WTC11 (cell line): ENCODE measurements around the gene XPO6. TPM values are rescaled to one million over a fixed set of nuclear protein-coding genes. Genes with fewer than 3 reads are reported as not detected.

Source experiments
- ATAC-seq: fragments of 200-7000 bp; cut with Tn5 transposase; 2 replicates; pipeline ENCODE4 v1.10.0; 2021; ENCODE audit warnings: mild to moderate bottlenecking, moderate library complexity
- CTCF ChIA-PET: fragments of 300-600 bp; sonication (Branson Sonifier 250); formaldehyde crosslinking; loops from one replicate; lab custom pipeline; 2021; ENCODE audit warnings: antibody characterized with exemption; lab: Charles Lee
- POLR2A ChIA-PET: fragments of 350-600 bp; sonication (Branson Sonifier 250); formaldehyde crosslinking; loops from one replicate; lab custom pipeline; 2021; ENCODE audit warnings: antibody characterized with exemption; lab: Charles Lee
- DNase-seq: peaks from one replicate; pipeline ENCODE4 v3.0.0; 2021; ENCODE audit warnings: low spot score
- H3K27ac Mint-ChIP-seq: 2 replicates; pipeline ENCODE4 v1.8.0; 2021; ENCODE audit warnings: mixed read lengths
- H3K27me3 Mint-ChIP-seq: 2 replicates; pipeline ENCODE4 v1.8.0; 2021; ENCODE audit warnings: low read depth, mild to moderate bottlenecking, moderate library complexity, mixed read lengths
- H3K36me3 Mint-ChIP-seq: 2 replicates; pipeline ENCODE4 v1.8.0; 2021; ENCODE audit warnings: mixed read lengths
- H3K4me1 Mint-ChIP-seq: 2 replicates; pipeline ENCODE4 v1.8.0; 2022; ENCODE audit warnings: mixed read lengths
- H3K4me3 Mint-ChIP-seq: 2 replicates; pipeline ENCODE4 v1.8.0; 2021; ENCODE audit warnings: mild to moderate bottlenecking, moderate library complexity, mixed read lengths
- H3K9me3 Mint-ChIP-seq: 2 replicates; pipeline ENCODE4 v1.8.0; 2021; ENCODE audit warnings: mixed read lengths
- CREB1 ChIP-seq: sonication (generic); formaldehyde crosslinking; IDR thresholded peaks from 2 replicates; pipeline ENCODE4 v1.8.0; 2023; ENCODE audit warnings: mild to moderate bottlenecking, missing genetic modification reagents
- EMX1 ChIP-seq: fragments of 250-450 bp; sonication (Bioruptor Pico); IDR thresholded peaks from 2 replicates; pipeline ENCODE4 v1.8.0; 2021; ENCODE audit warnings: mild to moderate bottlenecking
- GABPB1 ChIP-seq: sonication (generic); formaldehyde crosslinking; IDR thresholded peaks from 2 replicates; pipeline ENCODE4 v1.8.1; 2023; ENCODE audit warnings: mild to moderate bottlenecking, missing genetic modification reagents
- HMGA2 ChIP-seq: fragments of 250-450 bp; sonication (Bioruptor Pico); IDR thresholded peaks from 2 replicates; pipeline ENCODE4 v1.4.0; 2021; ENCODE audit warnings: mild to moderate bottlenecking, moderate library complexity
- JAZF1 ChIP-seq: fragments of 250-450 bp; sonication (Bioruptor Pico); IDR thresholded peaks from 2 replicates; pipeline ENCODE4 v1.9.0; 2021; ENCODE audit warnings: moderate library complexity, mild to moderate bottlenecking, inconsistent platforms
- KAT7 ChIP-seq: sonication (generic); formaldehyde crosslinking; IDR thresholded peaks from 2 replicates; pipeline ENCODE4 v1.8.1; 2023; ENCODE audit warnings: missing genetic modification reagents, mild to moderate bottlenecking, borderline replicate concordance
- NFATC4 ChIP-seq: fragments of 250-450 bp; sonication (Bioruptor Pico); IDR thresholded peaks from 2 replicates; pipeline ENCODE4 v1.9.0; 2021; ENCODE audit warnings: mild to moderate bottlenecking
- RORB ChIP-seq: fragments of 250-450 bp; sonication (Bioruptor Pico); IDR thresholded peaks from 2 replicates; pipeline ENCODE4 v1.9.0; 2021; ENCODE audit warnings: mild to moderate bottlenecking
- SMAD3 ChIP-seq: sonication (generic); formaldehyde crosslinking; IDR thresholded peaks from 2 replicates; pipeline ENCODE4 v1.8.0; 2022; ENCODE audit warnings: missing genetic modification reagents, mild to moderate bottlenecking, borderline replicate concordance
- TEAD1 ChIP-seq: sonication (generic); formaldehyde crosslinking; IDR thresholded peaks from 2 replicates; pipeline ENCODE4 v1.8.0; 2022; ENCODE audit warnings: mild to moderate bottlenecking, missing genetic modification reagents
- ZNF219 ChIP-seq: sonication (generic); formaldehyde crosslinking; IDR thresholded peaks from 2 replicates; pipeline ENCODE4 v1.8.0; 2023; ENCODE audit warnings: missing genetic modification reagents, mild to moderate bottlenecking, borderline replicate concordance
- ZNF263 ChIP-seq: sonication (generic); formaldehyde crosslinking; IDR thresholded peaks from 2 replicates; pipeline ENCODE4 v1.8.1; 2022; ENCODE audit warnings: low read depth, mild to moderate bottlenecking, moderate library complexity, missing genetic modification reagents
- ZNF317 ChIP-seq: sonication (generic); formaldehyde crosslinking; IDR thresholded peaks from 2 replicates; pipeline ENCODE4 v1.8.1; 2023; ENCODE audit warnings: low read depth, mild to moderate bottlenecking, moderate library complexity, missing genetic modification reagents, borderline replicate concordance
- ZNF423 ChIP-seq: fragments of 250-450 bp; sonication (Bioruptor Pico); IDR thresholded peaks from 2 replicates; pipeline ENCODE4 v2.1.2; 2022; ENCODE audit warnings: mild to moderate bottlenecking, moderate library complexity
- total RNA-seq: library from RNA; stranded (reverse); gene quantifications from 3 replicates; pipeline ENCODE4 v1.2.3, GENCODE V29; 2021
- TF ChIP-seq, protein P1 (sequence below): sonication (generic); formaldehyde crosslinking; IDR thresholded peaks from 2 replicates; pipeline ENCODE4 v1.8.0; 2022; ENCODE audit warnings: missing genetic modification reagents
- TF ChIP-seq, protein P2 (sequence below): sonication (generic); formaldehyde crosslinking; conservative IDR thresholded peaks from 2 replicates; pipeline ENCODE4 v1.8.1; 2022; ENCODE audit warnings: mild to moderate bottlenecking, missing genetic modification reagents
- TF ChIP-seq, protein P3 (sequence below): sonication (generic); formaldehyde crosslinking; IDR thresholded peaks from 2 replicates; pipeline ENCODE4 v1.8.1; 2023; ENCODE audit warnings: mild to moderate bottlenecking, missing genetic modification reagents, moderate library complexity
- TF ChIP-seq, protein P4 (sequence below): sonication (generic); formaldehyde crosslinking; IDR thresholded peaks from 2 replicates; pipeline ENCODE4 v1.8.1; 2022; ENCODE audit warnings: low read depth, mild to moderate bottlenecking, moderate library complexity, missing genetic modification reagents, borderline replicate concordance
- TF ChIP-seq, protein P5 (sequence below): fragments of 200-600 bp; IDR thresholded peaks from 2 replicates; pipeline ENCODE4 v1.8.0; 2022; ENCODE audit warnings: antibody characterized with exemption
- TF ChIP-seq, protein P6 (sequence below): fragments of 250-450 bp; sonication (Bioruptor Pico); IDR thresholded peaks from 2 replicates; pipeline ENCODE4 v1.8.0; 2021; ENCODE audit warnings: mild to moderate bottlenecking
- TF ChIP-seq, protein P7 (sequence below): fragments of 250-450 bp; sonication (Bioruptor Pico); IDR thresholded peaks from 2 replicates; pipeline ENCODE4 v1.9.0; 2021; ENCODE audit warnings: mild to moderate bottlenecking

XPO6 gene
- total RNA-seq, 1 experiment from 2014 or later = 160 TPM

DNA sequence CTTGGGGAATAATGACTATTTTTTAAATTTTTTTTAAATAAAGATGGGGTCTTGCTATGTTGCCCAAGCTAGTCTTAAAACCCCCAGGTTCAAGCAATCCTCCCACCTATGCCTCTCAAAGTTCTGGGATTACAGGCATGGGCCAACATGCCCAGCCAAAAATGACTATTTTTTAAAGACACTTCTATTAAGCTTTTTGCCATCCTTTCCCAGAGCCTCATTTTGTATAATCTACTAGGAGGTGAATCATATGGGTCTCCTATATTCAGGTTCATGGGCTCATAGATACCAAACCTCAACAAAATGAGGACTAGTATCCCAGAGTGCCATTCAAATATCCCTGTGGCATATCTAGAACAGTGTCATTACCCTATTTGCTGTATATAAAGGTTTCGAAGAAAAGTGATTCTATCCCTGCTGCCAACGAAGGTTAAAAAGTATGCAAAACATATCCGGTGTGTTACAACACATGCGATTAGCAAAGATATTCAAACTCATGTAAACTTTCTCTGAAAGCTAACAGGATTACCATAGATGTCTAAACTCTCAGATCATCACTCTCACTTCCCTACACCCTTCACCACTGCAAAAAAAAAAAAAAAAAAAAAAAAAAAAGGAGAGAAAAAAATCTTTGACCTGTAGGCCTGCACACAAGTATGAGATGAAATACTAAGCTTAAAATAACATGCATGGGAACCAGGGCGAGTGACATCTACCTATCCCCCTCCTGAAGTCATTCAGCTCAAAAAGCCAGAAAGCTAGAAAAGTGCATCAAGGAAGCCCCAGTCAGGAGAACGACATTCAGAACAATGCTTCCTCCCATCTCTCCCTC lies 23.5 kb downstream of the XPO6 start:
- H3K36me3 Mint-ChIP-seq = peaks cover 19% of the 10 kb centered on the region
- TF ChIP-seq, protein P1, sequence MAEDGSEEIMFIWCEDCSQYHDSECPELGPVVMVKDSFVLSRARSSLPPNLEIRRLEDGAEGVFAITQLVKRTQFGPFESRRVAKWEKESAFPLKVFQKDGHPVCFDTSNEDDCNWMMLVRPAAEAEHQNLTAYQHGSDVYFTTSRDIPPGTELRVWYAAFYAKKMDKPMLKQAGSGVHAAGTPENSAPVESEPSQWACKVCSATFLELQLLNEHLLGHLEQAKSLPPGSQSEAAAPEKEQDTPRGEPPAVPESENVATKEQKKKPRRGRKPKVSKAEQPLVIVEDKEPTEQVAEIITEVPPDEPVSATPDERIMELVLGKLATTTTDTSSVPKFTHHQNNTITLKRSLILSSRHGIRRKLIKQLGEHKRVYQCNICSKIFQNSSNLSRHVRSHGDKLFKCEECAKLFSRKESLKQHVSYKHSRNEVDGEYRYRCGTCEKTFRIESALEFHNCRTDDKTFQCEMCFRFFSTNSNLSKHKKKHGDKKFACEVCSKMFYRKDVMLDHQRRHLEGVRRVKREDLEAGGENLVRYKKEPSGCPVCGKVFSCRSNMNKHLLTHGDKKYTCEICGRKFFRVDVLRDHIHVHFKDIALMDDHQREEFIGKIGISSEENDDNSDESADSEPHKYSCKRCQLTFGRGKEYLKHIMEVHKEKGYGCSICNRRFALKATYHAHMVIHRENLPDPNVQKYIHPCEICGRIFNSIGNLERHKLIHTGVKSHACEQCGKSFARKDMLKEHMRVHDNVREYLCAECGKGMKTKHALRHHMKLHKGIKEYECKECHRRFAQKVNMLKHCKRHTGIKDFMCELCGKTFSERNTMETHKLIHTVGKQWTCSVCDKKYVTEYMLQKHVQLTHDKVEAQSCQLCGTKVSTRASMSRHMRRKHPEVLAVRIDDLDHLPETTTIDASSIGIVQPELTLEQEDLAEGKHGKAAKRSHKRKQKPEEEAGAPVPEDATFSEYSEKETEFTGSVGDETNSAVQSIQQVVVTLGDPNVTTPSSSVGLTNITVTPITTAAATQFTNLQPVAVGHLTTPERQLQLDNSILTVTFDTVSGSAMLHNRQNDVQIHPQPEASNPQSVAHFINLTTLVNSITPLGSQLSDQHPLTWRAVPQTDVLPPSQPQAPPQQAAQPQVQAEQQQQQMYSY (CRISPR knock-in tag) = no peak
- no peak for TF ChIP-seq RORB (CRISPR knock-in tag)
- TF ChIP-seq, protein P2, sequence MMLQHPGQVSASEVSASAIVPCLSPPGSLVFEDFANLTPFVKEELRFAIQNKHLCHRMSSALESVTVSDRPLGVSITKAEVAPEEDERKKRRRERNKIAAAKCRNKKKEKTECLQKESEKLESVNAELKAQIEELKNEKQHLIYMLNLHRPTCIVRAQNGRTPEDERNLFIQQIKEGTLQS (CRISPR knock-in tag) = no peak
- TF ChIP-seq SMAD3 (CRISPR knock-in tag) = no peak
- TF ChIP-seq EMX1 (CRISPR knock-in tag) = no peak
- TF ChIP-seq, protein P3, sequence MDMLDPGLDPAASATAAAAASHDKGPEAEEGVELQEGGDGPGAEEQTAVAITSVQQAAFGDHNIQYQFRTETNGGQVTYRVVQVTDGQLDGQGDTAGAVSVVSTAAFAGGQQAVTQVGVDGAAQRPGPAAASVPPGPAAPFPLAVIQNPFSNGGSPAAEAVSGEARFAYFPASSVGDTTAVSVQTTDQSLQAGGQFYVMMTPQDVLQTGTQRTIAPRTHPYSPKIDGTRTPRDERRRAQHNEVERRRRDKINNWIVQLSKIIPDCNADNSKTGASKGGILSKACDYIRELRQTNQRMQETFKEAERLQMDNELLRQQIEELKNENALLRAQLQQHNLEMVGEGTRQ = no peak
- TF ChIP-seq ZNF423 (CRISPR knock-in tag) = no peak
- TF ChIP-seq JAZF1 (CRISPR knock-in tag) = no peak
- TF ChIP-seq KAT7 = no peak
- TF ChIP-seq TEAD1 = no peak
- TF ChIP-seq, all 79 proteins: peak for 0
- H3K4me1 Mint-ChIP-seq = peaks cover 30% of the 10 kb centered on the region
- H3K27ac Mint-ChIP-seq = no peak overlapping the region
- no peak overlapping the region for H3K4me3 Mint-ChIP-seq
- CTCF ChIA-PET = interaction anchor here (1.4 kb wide), 2 partner anchors 14 to 30 kb away, joined by 5 to 6 read pairs; no protein-coding TSS in a partner anchor
- DNase-seq (no peak), ATAC-seq (no peak)
- POLR2A ChIA-PET = no interaction called here
- H3K27me3 Mint-ChIP-seq = no peaks in the 10 kb centered on the region; the same call in 1 of the 2 replicates
- peaks cover 5% of the 10 kb centered on the region for H3K9me3 Mint-ChIP-seq

DNA sequence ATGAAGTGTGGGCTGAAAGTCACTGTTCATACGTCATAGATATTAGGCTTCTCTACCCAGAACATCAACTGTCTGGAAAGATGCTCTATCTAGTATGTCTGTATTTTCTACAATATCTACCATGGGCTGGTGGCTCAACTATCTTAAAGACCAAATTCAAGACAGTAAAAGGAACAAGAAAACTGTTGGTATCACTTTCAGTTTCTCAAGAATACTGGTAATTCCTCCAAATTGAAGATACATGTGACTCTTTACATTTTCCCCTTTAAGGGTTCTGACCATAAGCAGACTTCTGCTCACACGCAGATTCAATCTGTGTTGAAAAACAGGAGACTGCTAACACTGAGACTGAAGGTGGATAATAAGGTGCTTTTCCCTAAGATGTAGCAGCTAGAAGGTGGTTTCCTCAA lies 24.2 kb downstream of the XPO6 start:
- DNase-seq = no peak
- no peak for ATAC-seq
- ChIA-PET CTCF (interaction anchor here (1.7 kb wide), 1 partner anchor 15 kb away, joined by 4 read pairs; no protein-coding TSS in a partner anchor), POLR2A (no interaction called here)
- Mint-ChIP-seq H3K4me3 (no peak overlapping the region), H3K27me3 (no peaks in the 10 kb centered on the region; the same call in 1 of the 2 replicates), H3K4me1 (peaks cover 27% of the 10 kb centered on the region), H3K9me3 (peaks cover 5% of the 10 kb centered on the region), H3K36me3 (peaks cover 19% of the 10 kb centered on the region), H3K27ac (no peak overlapping the region)
- TF ChIP-seq, protein P4, sequence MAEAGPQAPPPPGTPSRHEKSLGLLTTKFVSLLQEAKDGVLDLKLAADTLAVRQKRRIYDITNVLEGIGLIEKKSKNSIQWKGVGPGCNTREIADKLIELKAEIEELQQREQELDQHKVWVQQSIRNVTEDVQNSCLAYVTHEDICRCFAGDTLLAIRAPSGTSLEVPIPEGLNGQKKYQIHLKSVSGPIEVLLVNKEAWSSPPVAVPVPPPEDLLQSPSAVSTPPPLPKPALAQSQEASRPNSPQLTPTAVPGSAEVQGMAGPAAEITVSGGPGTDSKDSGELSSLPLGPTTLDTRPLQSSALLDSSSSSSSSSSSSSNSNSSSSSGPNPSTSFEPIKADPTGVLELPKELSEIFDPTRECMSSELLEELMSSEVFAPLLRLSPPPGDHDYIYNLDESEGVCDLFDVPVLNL (CRISPR knock-in tag) = no peak
- TF ChIP-seq SMAD3 (CRISPR knock-in tag) (no peak), CREB1 (no peak), NFATC4 (CRISPR knock-in tag) (no peak), ZNF317 (CRISPR knock-in tag) (no peak), KAT7 (no peak), EMX1 (CRISPR knock-in tag) (no peak), ZNF423 (CRISPR knock-in tag) (no peak), ZNF263 (CRISPR knock-in tag) (no peak), HMGA2 (CRISPR knock-in tag) (no peak), ZNF219 (CRISPR knock-in tag) (no peak), GABPB1 (CRISPR knock-in tag) (no peak)
- TF ChIP-seq, protein P5, sequence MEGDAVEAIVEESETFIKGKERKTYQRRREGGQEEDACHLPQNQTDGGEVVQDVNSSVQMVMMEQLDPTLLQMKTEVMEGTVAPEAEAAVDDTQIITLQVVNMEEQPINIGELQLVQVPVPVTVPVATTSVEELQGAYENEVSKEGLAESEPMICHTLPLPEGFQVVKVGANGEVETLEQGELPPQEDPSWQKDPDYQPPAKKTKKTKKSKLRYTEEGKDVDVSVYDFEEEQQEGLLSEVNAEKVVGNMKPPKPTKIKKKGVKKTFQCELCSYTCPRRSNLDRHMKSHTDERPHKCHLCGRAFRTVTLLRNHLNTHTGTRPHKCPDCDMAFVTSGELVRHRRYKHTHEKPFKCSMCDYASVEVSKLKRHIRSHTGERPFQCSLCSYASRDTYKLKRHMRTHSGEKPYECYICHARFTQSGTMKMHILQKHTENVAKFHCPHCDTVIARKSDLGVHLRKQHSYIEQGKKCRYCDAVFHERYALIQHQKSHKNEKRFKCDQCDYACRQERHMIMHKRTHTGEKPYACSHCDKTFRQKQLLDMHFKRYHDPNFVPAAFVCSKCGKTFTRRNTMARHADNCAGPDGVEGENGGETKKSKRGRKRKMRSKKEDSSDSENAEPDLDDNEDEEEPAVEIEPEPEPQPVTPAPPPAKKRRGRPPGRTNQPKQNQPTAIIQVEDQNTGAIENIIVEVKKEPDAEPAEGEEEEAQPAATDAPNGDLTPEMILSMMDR = no peak
- TF ChIP-seq, protein P3 = no peak
- TF ChIP-seq, protein P6, sequence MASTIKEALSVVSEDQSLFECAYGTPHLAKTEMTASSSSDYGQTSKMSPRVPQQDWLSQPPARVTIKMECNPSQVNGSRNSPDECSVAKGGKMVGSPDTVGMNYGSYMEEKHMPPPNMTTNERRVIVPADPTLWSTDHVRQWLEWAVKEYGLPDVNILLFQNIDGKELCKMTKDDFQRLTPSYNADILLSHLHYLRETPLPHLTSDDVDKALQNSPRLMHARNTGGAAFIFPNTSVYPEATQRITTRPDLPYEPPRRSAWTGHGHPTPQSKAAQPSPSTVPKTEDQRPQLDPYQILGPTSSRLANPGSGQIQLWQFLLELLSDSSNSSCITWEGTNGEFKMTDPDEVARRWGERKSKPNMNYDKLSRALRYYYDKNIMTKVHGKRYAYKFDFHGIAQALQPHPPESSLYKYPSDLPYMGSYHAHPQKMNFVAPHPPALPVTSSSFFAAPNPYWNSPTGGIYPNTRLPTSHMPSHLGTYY (CRISPR knock-in tag) = no peak
- TF ChIP-seq, protein P7, sequence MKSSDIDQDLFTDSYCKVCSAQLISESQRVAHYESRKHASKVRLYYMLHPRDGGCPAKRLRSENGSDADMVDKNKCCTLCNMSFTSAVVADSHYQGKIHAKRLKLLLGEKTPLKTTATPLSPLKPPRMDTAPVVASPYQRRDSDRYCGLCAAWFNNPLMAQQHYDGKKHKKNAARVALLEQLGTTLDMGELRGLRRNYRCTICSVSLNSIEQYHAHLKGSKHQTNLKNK (CRISPR knock-in tag) = no peak
